ENCODE data around the gene PHLDA1. TPM values are rescaled to one million over a fixed set of nuclear protein-coding genes. Genes with fewer than 3 reads are reported as not detected.

Gene PHLDA1
- total and polyA plus RNA-seq, 9 of the 15 experiments (the other 6 are each of a cell fraction or from before 2014, with no cell fraction given), result 0.15 to 2.9 (median 0.54) TPM

GRCh38 chr12:76031081-76031413 lies 529 bp downstream of the PHLDA1 start (continued):
- TF ChIP-seq GABPB1 (CRISPR knock-in tag; IDR thresholded peaks at IDR 0.05) (no peak), REST (IDR thresholded peaks at IDR 0.05; ENCODE audit: borderline replicate concordance) (no peak), REST (CRISPR knock-in tag; IDR thresholded peaks at IDR 0.05; ENCODE audit: low read depth) (no peak), ZNF696 (CRISPR knock-in tag; conservative IDR thresholded peaks at IDR 0.05) (no peak), DDX20 (tag; IDR thresholded peaks at IDR 0.05; ENCODE audit: low read depth) (no peak)

Measured in K562 (cell line).